ENCODE data around the gene TMEM238.

TMEM238 gene

DNA sequence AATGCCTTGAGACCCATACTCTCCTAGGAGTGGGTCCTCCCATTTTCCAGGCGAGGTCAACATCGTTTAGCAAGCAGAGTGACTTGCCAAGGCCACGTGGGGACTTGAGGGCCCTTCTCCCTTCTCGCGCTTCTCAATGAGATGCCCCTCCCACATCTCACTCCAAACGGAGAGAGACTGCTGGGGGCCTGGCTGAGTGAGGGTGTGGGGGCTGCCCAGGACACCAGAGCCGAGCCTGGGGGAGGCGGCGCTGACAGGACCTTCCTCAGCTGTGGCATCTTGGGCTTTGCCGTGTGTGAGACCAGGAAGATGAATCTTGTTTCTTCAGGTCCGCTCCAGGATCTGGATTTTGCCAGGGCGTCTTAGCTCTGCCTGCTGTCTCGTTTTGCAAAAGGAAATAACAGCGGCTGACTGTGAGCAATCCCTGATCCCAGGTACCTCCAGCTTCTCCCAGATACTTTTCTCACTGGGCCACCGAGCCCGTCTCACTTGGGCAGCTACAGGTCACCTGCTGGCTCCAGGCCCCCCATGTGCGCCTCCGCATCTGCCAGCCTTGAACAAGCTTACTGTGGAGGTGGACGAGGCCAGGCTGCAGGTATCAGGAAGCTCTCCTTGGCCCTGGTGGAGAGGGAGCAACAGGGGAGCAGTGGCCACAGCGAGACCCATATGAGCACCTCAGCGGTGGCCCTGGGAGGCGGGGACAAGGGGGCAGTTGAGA is 35.6 kb downstream of the TMEM238 start:
- H3K9ac ChIP-seq (ENCODE audit: low read length) = peak overlapping the region; percentile 43

DNA sequence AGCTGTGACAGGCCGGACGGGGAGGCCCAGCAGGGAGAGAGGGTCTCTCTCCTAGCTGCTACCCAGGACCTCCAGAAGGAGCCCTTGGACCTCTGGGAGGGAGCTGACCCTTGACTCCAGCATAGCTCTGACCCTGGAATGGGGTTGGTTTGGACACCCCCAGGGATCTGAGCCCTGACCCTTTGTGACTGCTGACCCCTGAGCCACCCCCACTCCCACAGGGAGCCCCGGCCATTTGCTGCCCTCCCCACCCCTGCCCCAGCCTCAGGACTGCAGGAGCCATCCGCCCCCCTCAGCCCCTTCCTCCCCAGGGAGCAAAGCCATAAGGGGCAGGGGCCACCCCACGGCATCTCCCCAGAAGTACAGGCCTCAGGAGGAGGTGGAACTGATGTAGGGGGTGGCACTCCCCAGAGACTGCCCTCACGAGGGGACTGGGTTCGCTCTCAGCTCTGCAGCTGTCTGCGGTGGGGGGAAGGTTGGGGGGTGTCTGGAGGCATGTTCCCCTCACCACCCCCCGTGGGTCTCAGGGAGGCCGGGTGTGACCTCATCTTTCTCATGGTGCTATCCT is 36.6 kb downstream of the TMEM238 start:
- H3K9me3 ChIP-seq (ENCODE audit: control insufficient read depth, low read depth, low read length) = no peaks in the 10 kb centered on the region
- H3K9ac ChIP-seq (ENCODE audit: low read length) = no peak overlapping the region
- H3K4me1 ChIP-seq (ENCODE audit: control insufficient read depth, low read depth, low read length) = peaks cover 22% of the 10 kb centered on the region
- H3K36me3 ChIP-seq (ENCODE audit: control insufficient read depth, low read depth, low read length) = peaks cover 12% of the 10 kb centered on the region
- H3K4me3 ChIP-seq (ENCODE audit: low read length) = no peak overlapping the region
- peaks cover 18% of the 10 kb centered on the region for H3K27me3 ChIP-seq (ENCODE audit: control insufficient read depth, insufficient read depth, low read length)
- no peak overlapping the region for H3K27ac ChIP-seq (ENCODE audit: low read length)

More for the DNA sequence above, 35.6 kb downstream of the TMEM238 start:
- H3K27me3 ChIP-seq (ENCODE audit: control insufficient read depth, insufficient read depth, low read length) = peaks cover 27% of the 10 kb centered on the region
- H3K36me3 ChIP-seq (ENCODE audit: control insufficient read depth, low read depth, low read length) = peaks cover 3% of the 10 kb centered on the region
- H3K4me1 ChIP-seq (ENCODE audit: control insufficient read depth, low read depth, low read length) = peaks cover 26% of the 10 kb centered on the region
- H3K4me3 ChIP-seq (ENCODE audit: low read length) = peak overlapping the region; percentile 44
- H3K27ac ChIP-seq (ENCODE audit: low read length) = peak overlapping the region; percentile 33
- H3K9me3 ChIP-seq (ENCODE audit: control insufficient read depth, low read depth, low read length) = no peaks in the 10 kb centered on the region

DNA sequence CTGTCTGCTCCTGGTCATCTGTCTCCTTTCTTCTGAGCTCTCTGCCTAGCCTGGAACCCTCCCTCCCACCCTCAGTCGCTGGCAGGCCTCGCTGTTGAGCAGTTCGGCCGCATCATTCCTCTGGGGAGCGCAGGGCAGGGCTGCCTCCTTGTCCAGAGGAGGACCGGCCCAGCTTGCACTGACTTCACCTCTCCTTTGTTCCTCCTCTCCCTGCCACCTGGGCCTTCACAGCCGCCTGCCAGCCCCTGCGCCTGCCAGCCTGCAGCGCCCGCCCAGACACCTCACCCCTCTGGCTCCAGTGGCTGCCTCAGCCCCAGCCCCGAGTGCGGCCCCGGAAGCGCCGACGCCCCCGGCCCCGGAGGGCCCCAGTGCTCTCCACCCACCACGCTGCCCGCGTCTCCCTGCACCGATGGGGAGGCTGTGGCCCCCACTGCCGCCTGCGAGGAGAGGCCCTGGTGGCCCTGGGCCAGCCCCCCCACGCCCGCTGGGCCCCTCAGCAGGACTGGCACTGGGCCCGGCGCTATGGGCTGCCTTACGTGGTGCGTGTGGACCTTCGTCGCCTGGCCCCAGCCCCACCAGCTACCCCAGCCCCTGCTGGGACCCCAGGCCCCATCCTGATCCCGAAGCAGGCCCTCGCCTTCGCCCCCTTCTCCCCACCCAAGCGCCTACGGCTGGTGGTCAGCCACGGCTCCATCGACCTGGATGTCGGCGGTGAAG is 37.2 kb downstream of the TMEM238 start:
- Histone ChIP-seq H3K27me3 (ENCODE audit: control insufficient read depth, insufficient read depth, low read length) (peaks cover 12% of the 10 kb centered on the region), H3K4me1 (ENCODE audit: control insufficient read depth, low read depth, low read length) (peaks cover 22% of the 10 kb centered on the region), H3K27ac (ENCODE audit: low read length) (no peak overlapping the region), H3K36me3 (ENCODE audit: control insufficient read depth, low read depth, low read length) (peaks cover 14% of the 10 kb centered on the region), H3K9ac (ENCODE audit: low read length) (no peak overlapping the region), H3K9me3 (ENCODE audit: control insufficient read depth, low read depth, low read length) (no peaks in the 10 kb centered on the region), H3K4me3 (ENCODE audit: low read length) (no peak overlapping the region)

DNA sequence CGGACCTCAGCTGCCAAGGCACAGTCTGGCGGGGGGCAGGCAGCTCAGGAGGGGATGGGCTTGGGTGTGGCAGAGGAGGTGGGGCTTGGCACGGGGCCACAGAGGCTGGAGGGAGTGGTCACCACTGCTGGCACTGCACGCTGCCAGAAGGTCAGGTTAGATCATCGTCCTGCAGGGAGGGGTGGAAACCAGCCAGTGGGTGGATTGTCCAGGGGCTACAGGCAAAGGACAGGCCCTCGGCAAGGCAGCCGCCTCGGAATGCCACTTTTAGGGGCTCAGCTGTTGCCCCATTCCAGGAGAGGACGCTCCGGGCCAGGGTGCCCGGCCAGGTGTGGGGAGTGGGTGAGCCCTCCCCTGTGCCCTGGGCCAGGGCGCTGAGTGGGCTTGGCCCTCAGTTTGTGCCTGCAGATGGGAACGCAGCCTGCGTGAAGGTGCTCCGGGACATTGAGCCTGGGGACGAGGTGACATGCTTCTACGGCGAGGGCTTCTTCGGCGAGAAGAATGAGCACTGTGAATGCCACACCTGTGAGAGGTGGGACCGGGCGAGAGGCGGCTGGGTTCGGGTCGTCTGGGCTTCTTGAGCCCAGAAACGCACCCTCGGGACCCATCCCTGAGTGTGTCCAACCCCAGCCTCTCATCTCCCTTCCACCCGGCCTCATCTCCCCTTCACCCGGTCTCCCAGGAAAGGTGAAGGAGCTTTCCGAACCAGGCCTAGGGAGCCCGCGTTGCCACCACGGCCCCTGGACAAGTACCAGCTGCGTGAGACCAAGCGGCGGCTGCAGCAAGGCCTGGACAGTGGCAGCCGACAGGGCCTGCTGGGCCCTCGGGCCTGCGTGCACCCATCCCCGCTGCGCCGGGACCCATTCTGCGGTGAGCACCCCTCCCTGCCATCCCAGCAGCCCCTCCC is 38.0 kb downstream of the TMEM238 start:
- Histone ChIP-seq H3K4me3 (ENCODE audit: low read length) (no peak overlapping the region), H3K27ac (ENCODE audit: low read length) (no peak overlapping the region), H3K9ac (ENCODE audit: low read length) (no peak overlapping the region), H3K9me3 (ENCODE audit: control insufficient read depth, low read depth, low read length) (no peaks in the 10 kb centered on the region), H3K36me3 (ENCODE audit: control insufficient read depth, low read depth, low read length) (peaks cover 14% of the 10 kb centered on the region), H3K4me1 (ENCODE audit: control insufficient read depth, low read depth, low read length) (peaks cover 27% of the 10 kb centered on the region), H3K27me3 (ENCODE audit: control insufficient read depth, insufficient read depth, low read length) (peaks cover 3% of the 10 kb centered on the region)

DNA sequence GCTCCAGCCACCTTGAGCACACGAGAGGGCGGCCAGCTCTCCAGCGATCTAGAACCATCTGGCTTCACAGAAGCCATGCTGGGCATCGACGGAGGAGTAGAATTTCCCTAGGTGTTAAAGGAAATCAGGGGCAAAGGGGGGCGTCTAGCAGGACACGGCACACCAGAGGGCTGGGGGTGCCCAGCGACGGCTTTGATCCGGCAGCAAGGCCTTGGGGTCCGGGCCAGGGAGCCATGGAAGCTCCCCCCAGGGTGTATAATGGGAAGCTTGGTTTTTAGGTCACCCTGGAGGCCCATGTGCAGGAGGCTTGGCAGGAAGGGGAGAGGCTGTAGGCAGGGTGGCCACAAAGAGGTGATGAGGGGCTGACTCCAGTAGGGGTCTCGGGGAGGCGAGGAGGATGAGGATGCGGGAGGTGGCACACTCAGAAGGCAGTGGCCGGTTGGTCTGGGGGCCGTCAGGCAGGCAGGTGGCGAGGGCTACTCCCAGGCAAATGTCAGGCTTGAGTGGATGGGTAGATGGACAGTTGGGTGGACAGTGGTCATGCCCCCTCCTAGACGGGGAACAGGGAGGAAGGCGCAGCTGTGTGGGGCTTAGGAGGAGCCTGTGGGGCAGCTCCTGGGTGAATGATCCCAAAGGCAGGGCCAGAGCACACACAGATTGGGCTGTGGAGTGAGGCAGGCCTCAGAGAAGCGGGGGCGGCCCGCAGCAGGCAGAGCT is 38.8 kb downstream of the TMEM238 start:
- H3K9ac ChIP-seq (ENCODE audit: low read length) = no peak overlapping the region
- no peaks in the 10 kb centered on the region for H3K27me3 ChIP-seq (ENCODE audit: control insufficient read depth, insufficient read depth, low read length)
- no peaks in the 10 kb centered on the region for H3K9me3 ChIP-seq (ENCODE audit: control insufficient read depth, low read depth, low read length)
- no peak overlapping the region for H3K4me3 ChIP-seq (ENCODE audit: low read length)
- H3K36me3 ChIP-seq (ENCODE audit: control insufficient read depth, low read depth, low read length) = peaks cover 14% of the 10 kb centered on the region
- H3K27ac ChIP-seq (ENCODE audit: low read length) = no peak overlapping the region
- peaks cover 23% of the 10 kb centered on the region for H3K4me1 ChIP-seq (ENCODE audit: control insufficient read depth, low read depth, low read length)

DNA sequence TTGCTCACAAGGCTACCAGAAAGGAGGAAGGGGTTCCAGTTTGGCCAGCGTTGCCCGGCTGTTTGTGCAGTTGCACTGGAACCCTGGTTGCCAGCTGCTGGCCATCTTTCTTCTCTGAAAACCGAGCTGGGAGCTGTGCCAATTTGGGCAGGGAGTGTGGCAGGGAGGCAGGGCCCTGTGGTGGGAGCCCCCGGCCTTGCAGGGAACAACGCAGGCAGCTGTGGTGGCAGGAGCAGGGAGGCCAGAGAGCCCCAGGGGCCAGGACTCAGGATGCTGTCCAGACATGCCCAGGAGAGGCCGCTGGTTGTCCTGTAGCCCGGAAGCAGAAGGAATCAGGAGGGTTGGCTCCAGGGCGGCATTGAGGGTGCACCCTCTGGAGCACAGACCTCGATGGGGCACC is 39.6 kb downstream of the TMEM238 start:
- H3K36me3 ChIP-seq (ENCODE audit: control insufficient read depth, low read depth, low read length) = peaks cover 14% of the 10 kb centered on the region
- no peaks in the 10 kb centered on the region for H3K27me3 ChIP-seq (ENCODE audit: control insufficient read depth, insufficient read depth, low read length)
- peaks cover 23% of the 10 kb centered on the region for H3K4me1 ChIP-seq (ENCODE audit: control insufficient read depth, low read depth, low read length)
- H3K4me3 ChIP-seq (ENCODE audit: low read length) = no peak overlapping the region
- no peak overlapping the region for H3K9ac ChIP-seq (ENCODE audit: low read length)
- H3K9me3 ChIP-seq (ENCODE audit: control insufficient read depth, low read depth, low read length) = no peaks in the 10 kb centered on the region
- no peak overlapping the region for H3K27ac ChIP-seq (ENCODE audit: low read length)

DNA sequence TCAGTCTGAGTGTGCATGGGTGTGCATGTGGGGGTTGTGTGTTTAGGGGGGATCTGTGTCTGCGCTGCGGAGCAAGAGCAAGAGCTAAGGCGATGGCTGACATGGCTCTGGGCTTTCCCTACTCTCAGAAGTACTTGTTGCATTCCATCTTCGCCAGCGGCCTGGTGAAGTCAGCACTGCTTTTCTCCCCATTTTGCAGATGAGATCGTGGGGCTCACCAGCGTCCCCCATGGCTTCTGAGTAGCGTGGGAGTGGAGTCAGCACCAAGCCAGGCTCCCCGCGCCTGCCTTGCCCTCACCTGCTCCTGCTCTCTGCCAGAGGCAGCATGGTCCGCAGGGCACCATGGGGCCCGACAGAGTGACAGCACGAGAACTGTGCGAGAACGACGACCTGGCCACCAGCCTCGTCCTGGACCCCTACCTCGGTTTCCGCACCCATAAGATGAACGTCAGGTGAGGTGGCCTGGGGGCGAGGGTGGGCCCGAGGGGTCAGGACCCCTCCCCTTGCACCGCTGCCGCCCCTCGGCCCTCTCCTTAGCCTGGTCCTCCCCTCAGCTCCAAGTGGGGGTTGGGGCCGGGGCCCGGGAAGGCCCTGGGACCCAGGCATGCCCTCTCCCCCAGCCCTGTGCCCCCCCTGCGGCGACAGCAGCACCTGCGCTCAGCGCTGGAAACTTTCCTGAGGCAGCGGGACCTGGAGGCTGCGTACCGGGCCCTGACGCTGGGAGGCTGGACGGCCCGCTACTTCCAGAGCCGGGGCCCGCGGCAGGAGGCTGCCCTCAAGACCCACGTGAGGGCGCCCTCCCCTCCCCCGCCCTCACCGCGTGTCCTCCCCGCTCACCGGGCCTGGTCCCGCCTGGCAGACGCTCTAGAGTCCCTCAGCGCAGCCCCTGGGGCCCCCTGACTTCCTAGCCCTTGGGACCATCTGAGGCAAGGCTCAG is 42.2 kb downstream of the TMEM238 start:
- Histone ChIP-seq H3K4me1 (ENCODE audit: control insufficient read depth, low read depth, low read length) (peaks cover 5% of the 10 kb centered on the region), H3K9ac (ENCODE audit: low read length) (no peak overlapping the region), H3K4me3 (ENCODE audit: low read length) (peak overlapping the region; percentile 74), H3K36me3 (ENCODE audit: control insufficient read depth, low read depth, low read length) (peaks cover 14% of the 10 kb centered on the region), H3K27me3 (ENCODE audit: control insufficient read depth, insufficient read depth, low read length) (no peaks in the 10 kb centered on the region), H3K27ac (ENCODE audit: low read length) (no peak overlapping the region), H3K9me3 (ENCODE audit: control insufficient read depth, low read depth, low read length) (no peaks in the 10 kb centered on the region)

DNA sequence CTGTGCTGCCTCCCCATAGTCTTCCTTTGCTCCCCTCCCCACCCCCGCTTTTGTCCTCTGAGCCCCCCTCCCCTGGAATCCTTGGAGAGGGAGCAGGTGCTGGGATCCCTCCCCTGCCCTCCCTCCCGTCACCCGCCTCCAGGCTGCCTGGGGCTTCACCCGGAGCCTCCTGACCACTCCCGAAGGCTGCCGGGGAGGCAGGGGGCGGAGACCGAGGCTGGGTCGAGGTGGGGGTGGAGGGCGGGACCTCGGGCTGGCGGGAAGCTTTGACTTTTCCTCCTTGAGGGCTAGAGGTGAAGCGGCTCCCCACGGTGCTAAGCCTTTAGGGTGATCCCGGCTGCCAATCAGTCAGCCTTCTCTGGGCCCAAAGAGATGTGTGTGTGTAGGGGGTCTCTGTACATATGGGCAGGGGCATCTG is 42.9 kb downstream of the TMEM238 start:
- Histone ChIP-seq H3K4me3 (ENCODE audit: low read length) (peak overlapping the region; percentile 74), H3K9me3 (ENCODE audit: control insufficient read depth, low read depth, low read length) (no peaks in the 10 kb centered on the region), H3K4me1 (ENCODE audit: control insufficient read depth, low read depth, low read length) (peaks cover 5% of the 10 kb centered on the region), H3K36me3 (ENCODE audit: control insufficient read depth, low read depth, low read length) (peaks cover 14% of the 10 kb centered on the region), H3K27ac (ENCODE audit: low read length) (no peak overlapping the region), H3K27me3 (ENCODE audit: control insufficient read depth, insufficient read depth, low read length) (no peaks in the 10 kb centered on the region), H3K9ac (ENCODE audit: low read length) (peak overlapping the region; percentile 45)

DNA sequence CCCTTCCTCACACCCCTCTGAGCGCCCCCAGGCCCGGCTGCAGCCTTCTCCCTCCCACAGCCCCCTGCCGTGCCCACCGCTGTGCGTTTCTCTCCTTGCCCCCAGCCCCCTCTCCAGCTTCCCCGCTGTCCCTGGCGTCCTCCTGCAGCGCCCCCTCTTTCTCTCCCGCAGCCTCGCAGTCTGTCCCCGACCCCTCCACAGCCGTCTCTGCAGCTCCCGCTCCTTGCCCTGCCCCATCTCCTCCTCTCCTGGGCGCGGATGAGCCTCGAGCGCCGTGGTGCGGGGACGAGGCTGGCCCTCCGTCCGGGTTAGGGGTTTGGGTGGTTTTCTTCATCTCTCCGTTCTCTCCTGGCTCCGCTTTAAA is 43.3 kb downstream of the TMEM238 start:
- Histone ChIP-seq H3K9me3 (ENCODE audit: control insufficient read depth, low read depth, low read length) (no peaks in the 10 kb centered on the region), H3K9ac (ENCODE audit: low read length) (peak overlapping the region; percentile 70), H3K4me1 (ENCODE audit: control insufficient read depth, low read depth, low read length) (peaks cover 5% of the 10 kb centered on the region), H3K36me3 (ENCODE audit: control insufficient read depth, low read depth, low read length) (peaks cover 14% of the 10 kb centered on the region), H3K4me3 (ENCODE audit: low read length) (peak overlapping the region; percentile 74), H3K27me3 (ENCODE audit: control insufficient read depth, insufficient read depth, low read length) (no peaks in the 10 kb centered on the region), H3K27ac (ENCODE audit: low read length) (no peak overlapping the region)
